ENCODE data around the gene MAN2B1.
A peak's percentile ranks its signal among the peaks of the same experiment; 100 is the strongest.
"Not testable (repeated sequence)": the region's sequence is repeated elsewhere in the genome, so short reads cannot be mapped to it uniquely, and the experiment has no call there.

The MAN2B1 gene

DNA sequence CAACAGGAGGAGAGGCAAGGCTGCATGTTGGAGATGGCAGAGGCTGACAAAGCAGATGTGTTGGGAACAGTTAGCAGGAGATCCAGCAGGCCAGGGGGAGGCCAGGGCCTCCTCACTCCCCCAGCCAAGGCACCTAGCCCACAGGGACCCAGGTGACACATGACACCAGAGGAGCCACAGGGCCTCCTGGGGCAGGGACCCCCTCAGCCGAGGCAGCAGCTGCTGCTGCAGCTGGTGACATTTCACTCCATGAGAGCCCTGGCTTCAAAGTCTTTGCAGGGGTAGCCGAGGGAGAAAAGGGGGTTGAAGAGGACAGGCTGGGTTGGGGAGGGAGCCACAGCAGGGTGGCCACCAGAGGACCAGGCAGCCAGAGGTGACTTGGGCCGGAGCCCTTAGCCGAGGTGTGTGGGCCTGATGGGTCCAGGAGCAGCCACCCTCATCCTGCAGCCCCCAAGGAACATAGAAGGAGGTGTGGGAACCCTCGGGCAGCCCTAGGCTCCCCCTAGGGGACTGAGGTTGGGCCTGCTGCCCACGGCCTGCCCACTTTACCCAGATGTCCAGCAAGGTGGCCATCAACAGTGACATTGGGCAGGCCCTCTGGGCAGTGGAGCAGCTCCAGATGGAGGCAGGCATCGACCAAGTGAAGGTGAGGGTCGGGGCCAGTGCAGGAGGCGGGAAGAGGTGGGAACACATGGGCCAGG, 21.1 kb upstream of the MAN2B1 start, which contains the start of gene GNG14:
TSS of gene GNG14 (plus strand) at position 503 of the 701 bp plus-strand sequence. CDS start at position 554, 51 bp downstream.
- Histone ChIP-seq H3K9me3 (ENCODE audit: insufficient read depth, low read length) (no peaks in the 10 kb centered on the region), H3K4me3 (ENCODE audit: low read length) (no peak within 1 kb of the TSS), H3K79me2 (ENCODE audit: low read length) (no peaks in the 10 kb centered on the region), H4K20me1 (ENCODE audit: insufficient read depth, low read length) (no peaks in the 10 kb centered on the region), H2AFZ (ENCODE audit: low read depth, low read length) (no peak within 1 kb of the TSS), H3K36me3 (replicated peaks; ENCODE audit: low read depth, low read length) (no peaks in the 10 kb centered on the region), H3K9ac (ENCODE audit: low read length) (no peak within 1 kb of the TSS), H3K4me2 (ENCODE audit: low read length) (no peak within 1 kb of the TSS), H3K27me3 (ENCODE audit: low read depth, low read length) (no peaks in the 10 kb centered on the region), H3K27ac (ENCODE audit: low read length) (no peak within 1 kb of the TSS), H3K4me1 (ENCODE audit: low read length) (no peaks in the 10 kb centered on the region)
- TF ChIP-seq, protein P1, sequence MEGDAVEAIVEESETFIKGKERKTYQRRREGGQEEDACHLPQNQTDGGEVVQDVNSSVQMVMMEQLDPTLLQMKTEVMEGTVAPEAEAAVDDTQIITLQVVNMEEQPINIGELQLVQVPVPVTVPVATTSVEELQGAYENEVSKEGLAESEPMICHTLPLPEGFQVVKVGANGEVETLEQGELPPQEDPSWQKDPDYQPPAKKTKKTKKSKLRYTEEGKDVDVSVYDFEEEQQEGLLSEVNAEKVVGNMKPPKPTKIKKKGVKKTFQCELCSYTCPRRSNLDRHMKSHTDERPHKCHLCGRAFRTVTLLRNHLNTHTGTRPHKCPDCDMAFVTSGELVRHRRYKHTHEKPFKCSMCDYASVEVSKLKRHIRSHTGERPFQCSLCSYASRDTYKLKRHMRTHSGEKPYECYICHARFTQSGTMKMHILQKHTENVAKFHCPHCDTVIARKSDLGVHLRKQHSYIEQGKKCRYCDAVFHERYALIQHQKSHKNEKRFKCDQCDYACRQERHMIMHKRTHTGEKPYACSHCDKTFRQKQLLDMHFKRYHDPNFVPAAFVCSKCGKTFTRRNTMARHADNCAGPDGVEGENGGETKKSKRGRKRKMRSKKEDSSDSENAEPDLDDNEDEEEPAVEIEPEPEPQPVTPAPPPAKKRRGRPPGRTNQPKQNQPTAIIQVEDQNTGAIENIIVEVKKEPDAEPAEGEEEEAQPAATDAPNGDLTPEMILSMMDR (IDR thresholded peaks at IDR 0.05; ENCODE audit: low read depth, low read length) = no peak
- no peak for TF ChIP-seq EZH2phosphoT487 (IDR thresholded peaks at IDR 0.05; ENCODE audit: low read depth)

DNA sequence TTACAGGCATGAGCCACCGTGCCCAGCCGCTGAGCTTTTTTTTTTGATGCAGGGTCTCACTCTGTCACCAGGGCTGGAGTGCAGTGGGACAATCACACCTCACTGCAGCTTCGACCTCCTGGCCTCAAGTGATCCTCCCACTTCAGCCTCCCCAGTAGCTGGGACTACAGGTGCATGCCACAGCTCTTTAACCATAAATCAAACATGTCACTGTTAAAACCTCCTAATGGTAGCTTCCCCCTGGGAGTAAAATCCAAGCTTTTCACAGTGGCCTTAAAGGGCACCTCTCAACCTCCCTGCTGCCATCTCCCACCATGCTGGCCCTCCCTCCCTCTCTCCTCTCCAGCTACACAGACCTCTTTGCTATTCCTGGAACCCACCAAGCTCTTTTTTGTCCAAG, 19.3 kb upstream of the MAN2B1 start:
- Histone ChIP-seq H3K9me3 (ENCODE audit: insufficient read depth, low read length) (no peaks in the 10 kb centered on the region), H3K4me1 (ENCODE audit: low read length) (peaks cover 3% of the 10 kb centered on the region; the same call in 1 of the 2 replicates), H3K9ac (ENCODE audit: low read length) (no peak overlapping the region), H3K27ac (ENCODE audit: low read length) (no peak overlapping the region), H2AFZ (ENCODE audit: low read depth, low read length) (no peak overlapping the region), H3K4me3 (ENCODE audit: low read length) (no peak overlapping the region), H3K27me3 (ENCODE audit: low read depth, low read length) (no peaks in the 10 kb centered on the region), H4K20me1 (ENCODE audit: insufficient read depth, low read length) (no peaks in the 10 kb centered on the region), H3K4me2 (ENCODE audit: low read length) (no peak overlapping the region), H3K79me2 (ENCODE audit: low read length) (peaks cover 2% of the 10 kb centered on the region), H3K36me3 (replicated peaks; ENCODE audit: low read depth, low read length) (no peaks in the 10 kb centered on the region)
- TF ChIP-seq, protein P1 (IDR thresholded peaks at IDR 0.05; ENCODE audit: low read depth, low read length) = no peak
- TF ChIP-seq EZH2phosphoT487 (IDR thresholded peaks at IDR 0.05; ENCODE audit: low read depth) = no peak

DNA sequence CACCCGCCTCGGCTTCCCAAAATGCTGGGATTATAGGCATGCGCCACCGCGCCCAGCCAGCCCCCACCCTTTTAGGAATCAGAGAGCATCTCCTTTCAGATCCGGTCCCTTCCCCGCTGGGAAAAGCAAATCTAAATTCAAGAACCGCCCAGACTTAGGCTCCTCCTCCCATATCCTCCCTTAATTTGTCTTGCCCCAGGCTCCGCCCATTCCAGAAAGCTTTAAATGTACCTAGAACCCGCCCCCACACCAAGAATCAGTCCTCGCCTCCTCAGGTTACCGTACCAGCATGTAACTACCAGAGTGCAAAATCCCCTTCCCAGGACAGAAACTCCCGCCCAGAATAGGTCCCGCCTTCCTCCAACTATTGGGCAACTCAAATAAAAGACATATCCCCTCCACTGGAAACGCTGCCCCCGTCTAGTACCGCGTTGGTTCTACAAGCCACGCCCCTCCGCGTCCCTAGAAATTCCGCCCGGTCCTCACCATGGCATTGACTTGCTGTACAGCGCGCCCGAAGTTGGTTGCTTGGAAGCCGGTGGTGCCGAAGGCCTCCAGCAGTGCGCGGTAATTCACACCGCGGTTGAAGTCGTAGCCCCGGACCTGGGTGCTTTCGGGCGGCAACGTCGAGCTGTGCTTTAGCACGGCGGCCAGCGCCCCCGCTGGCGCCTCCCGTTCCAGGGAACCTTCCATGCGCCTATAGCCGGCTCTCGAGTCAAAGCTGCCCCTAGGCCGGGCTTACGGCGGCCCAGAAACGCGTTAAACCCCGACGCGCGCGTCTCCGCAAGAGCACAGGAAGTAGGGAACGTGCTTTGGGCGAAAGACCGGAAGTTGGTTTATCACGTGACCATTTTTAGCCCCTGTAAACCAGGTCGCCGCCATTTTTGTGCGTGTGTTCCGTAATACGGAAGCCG, 14.8 kb upstream of the MAN2B1 start, which contains the start of gene DHPS:
TSS of gene DHPS (minus strand) at position 807 of the 914 bp plus-strand sequence. CDS start at position 693, 114 bp downstream.
- Histone ChIP-seq H3K9ac (ENCODE audit: low read length) (peak within 1 kb of the TSS; percentile 97), H3K79me2 (ENCODE audit: low read length) (peaks cover 22% of the 10 kb centered on the region), H3K4me3 (ENCODE audit: low read length) (peak within 1 kb of the TSS; percentile 88), H3K27ac (ENCODE audit: low read length) (peak within 1 kb of the TSS; percentile 95), H3K4me1 (ENCODE audit: low read length) (peaks cover 7% of the 10 kb centered on the region; the same call in 1 of the 2 replicates), H3K9me3 (ENCODE audit: insufficient read depth, low read length) (no peaks in the 10 kb centered on the region), H3K27me3 (ENCODE audit: low read depth, low read length) (no peaks in the 10 kb centered on the region), H2AFZ (ENCODE audit: low read depth, low read length) (peak within 1 kb of the TSS; percentile 80), H3K4me2 (ENCODE audit: low read length) (peak within 1 kb of the TSS; percentile 64), H3K36me3 (replicated peaks; ENCODE audit: low read depth, low read length) (peaks cover 30% of the 10 kb centered on the region), H4K20me1 (ENCODE audit: insufficient read depth, low read length) (peaks cover 6% of the 10 kb centered on the region; the same call in 1 of the 2 replicates)
- no peak for TF ChIP-seq EZH2phosphoT487 (IDR thresholded peaks at IDR 0.05; ENCODE audit: low read depth)
- TF ChIP-seq, protein P1 (IDR thresholded peaks at IDR 0.05; ENCODE audit: low read depth, low read length) = no peak

DNA sequence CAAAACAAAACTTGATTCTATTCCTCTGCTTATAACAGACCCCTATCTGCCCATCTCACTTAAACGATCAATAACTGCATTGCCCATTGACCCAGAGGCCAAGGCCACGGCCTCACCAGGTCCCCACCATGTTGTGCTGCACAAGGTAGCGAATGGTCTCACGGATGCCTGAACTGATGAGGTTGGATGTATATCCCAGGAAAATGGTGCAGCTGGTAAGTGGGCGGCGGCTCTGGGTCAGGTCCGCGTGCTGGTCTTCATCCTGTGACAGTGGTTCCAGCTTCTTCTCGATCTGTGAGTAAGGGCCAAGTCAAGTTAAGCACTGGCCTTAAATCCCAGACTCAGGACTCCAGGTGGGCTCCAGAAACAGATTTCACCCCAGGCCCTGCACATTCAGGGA, 13.5 kb upstream of the MAN2B1 start:
- Histone ChIP-seq H3K4me2 (ENCODE audit: low read length) (peak overlapping the region; percentile 49), H3K4me3 (ENCODE audit: low read length) (peak overlapping the region; percentile 51), H3K27me3 (ENCODE audit: low read depth, low read length) (no peaks in the 10 kb centered on the region), H2AFZ (ENCODE audit: low read depth, low read length) (no peak overlapping the region), H3K27ac (ENCODE audit: low read length) (no peak overlapping the region), H3K36me3 (replicated peaks; ENCODE audit: low read depth, low read length) (peaks cover 42% of the 10 kb centered on the region), H3K9ac (ENCODE audit: low read length) (no peak overlapping the region), H3K4me1 (ENCODE audit: low read length) (peaks cover 7% of the 10 kb centered on the region; the same call in 1 of the 2 replicates), H3K79me2 (ENCODE audit: low read length) (peaks cover 26% of the 10 kb centered on the region), H3K9me3 (ENCODE audit: insufficient read depth, low read length) (no peaks in the 10 kb centered on the region), H4K20me1 (ENCODE audit: insufficient read depth, low read length) (peaks cover 10% of the 10 kb centered on the region; the same call in 1 of the 2 replicates)
- TF ChIP-seq, protein P1 (IDR thresholded peaks at IDR 0.05; ENCODE audit: low read depth, low read length) = no peak
- no peak for TF ChIP-seq EZH2phosphoT487 (IDR thresholded peaks at IDR 0.05; ENCODE audit: low read depth)

DNA sequence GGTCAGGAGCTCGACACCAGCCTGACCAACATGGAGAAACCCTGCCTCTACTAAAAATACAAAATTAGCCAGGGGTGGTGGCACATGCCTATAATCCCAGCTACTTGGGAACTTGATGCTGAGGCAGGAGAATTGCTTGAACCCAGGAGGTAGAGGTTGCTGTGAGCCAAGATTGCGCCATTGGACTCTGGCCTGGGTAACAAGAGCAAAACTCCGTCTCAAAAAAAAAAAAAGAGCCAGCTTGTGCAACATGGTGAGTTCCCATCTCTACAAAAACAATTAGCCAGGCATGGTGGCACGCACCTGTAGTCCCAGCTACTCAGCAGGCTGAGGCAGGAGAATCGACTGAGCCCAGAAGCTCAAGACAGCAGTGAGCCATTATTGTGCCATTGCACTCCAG, 11.5 kb upstream of the MAN2B1 start:
- not testable (repeated sequence) for H3K4me1 ChIP-seq (ENCODE audit: low read length); H3K27ac ChIP-seq (ENCODE audit: low read length); H3K4me2 ChIP-seq (ENCODE audit: low read length); H4K20me1 ChIP-seq (ENCODE audit: insufficient read depth, low read length); H3K9me3 ChIP-seq (ENCODE audit: insufficient read depth, low read length); H3K27me3 ChIP-seq (ENCODE audit: low read depth, low read length); H3K4me3 ChIP-seq (ENCODE audit: low read length); H3K9ac ChIP-seq (ENCODE audit: low read length); H2AFZ ChIP-seq (ENCODE audit: low read depth, low read length)
- Histone ChIP-seq H3K79me2 (ENCODE audit: low read length) (peaks cover 26% of the 10 kb centered on the region), H3K36me3 (replicated peaks; ENCODE audit: low read depth, low read length) (peaks cover 53% of the 10 kb centered on the region)
